HG02938 (cell line): Measurements from ENCODE around the gene ITM2B.

Source experiments
- ATAC-seq: cut with Tn5 transposase; IDR thresholded peaks from one replicate; pipeline ENCODE4 v1.9.1; 2021; ENCODE audit warnings: mild to moderate bottlenecking, moderate library complexity; ENCODE audit not compliant: unreplicated experiment

ITM2B gene

DNA sequence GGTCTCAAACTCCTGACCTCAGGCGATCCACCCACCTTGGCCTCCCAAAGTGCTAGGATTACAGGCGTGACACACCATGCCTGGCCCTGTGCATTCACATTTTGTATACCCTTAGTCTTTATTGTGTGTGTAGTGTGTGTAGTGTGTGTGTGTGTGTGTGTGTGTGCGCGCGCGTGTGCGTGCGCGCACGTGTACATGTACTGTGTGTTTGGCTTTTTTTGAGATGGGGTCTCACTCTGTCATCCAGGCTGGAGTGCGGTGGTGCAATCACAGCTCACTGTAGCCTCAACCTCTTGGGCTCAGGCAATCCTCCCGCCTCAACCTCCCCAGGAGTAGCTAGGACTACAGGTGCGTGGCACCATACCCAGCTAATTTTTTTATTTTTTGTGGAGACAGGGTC, 22.1 kb downstream of the ITM2B start:
- ATAC-seq, result no peak

DNA sequence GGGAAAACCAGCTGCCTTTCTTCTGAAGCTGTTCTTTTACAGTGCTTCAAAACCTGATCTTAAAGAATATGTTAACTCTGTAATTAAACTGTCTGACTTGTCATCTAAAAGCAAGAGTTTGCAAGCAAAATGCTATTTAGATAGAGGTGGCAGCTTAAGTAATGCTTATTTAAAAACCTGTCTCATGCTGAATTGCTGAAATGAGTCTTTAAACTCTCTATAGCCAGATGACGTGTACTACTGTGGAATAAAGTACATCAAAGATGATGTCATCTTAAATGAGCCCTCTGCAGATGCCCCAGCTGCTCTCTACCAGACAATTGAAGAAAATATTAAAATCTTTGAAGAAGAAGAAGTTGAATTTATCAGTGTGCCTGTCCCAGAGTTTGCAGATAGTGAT, 22.9 kb downstream of the ITM2B start:
- ATAC-seq, result no peak

DNA sequence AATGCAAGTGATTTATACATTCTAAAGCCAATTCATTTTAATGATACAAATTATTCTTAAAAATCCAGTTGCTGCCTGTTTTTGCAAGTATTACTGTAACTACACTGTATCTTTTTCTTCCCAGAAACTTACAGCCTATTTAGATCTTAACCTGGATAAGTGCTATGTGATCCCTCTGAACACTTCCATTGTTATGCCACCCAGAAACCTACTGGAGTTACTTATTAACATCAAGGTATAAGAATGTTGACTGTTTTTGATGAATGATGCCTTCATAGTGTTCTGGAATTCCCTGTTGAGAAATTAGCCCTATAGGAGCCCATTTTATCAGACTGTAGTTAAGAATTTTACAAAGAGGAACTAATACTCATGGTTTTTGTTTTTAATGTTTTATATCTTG, 25.0 kb downstream of the ITM2B start:
- ATAC-seq, result no peak

- ATAC-seq, result no peak
Measured at GRCh38 chr13:48258430-48258829, 25.4 kb downstream of the ITM2B start.

- no peak for ATAC-seq
Measured at GRCh38 chr13:48260970-48261369, 28.0 kb downstream of the ITM2B start.

DNA sequence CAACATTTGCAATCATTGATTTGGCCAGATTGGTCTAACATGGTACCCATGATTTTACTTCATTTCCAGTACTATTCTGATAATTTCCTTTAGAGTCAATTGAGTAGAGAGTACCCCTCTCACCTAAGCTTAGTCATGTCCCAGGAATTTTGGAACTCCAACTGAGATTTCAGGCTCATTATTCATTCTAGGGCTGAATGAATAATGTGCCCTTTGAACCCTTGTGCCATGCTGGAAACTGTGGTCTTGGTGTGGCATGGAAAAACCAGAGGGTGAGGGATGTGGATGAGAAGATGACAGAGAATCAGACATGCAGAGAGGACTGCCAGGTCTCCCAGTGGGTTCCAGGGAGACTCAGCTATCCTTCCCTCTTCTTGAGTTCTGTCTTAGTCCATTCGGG, 30.2 kb downstream of the ITM2B start:
- ATAC-seq, result no peak

- ATAC-seq, result no peak
Measured at GRCh38 chr13:48264058-48264457, 31.1 kb downstream of the ITM2B start.

DNA sequence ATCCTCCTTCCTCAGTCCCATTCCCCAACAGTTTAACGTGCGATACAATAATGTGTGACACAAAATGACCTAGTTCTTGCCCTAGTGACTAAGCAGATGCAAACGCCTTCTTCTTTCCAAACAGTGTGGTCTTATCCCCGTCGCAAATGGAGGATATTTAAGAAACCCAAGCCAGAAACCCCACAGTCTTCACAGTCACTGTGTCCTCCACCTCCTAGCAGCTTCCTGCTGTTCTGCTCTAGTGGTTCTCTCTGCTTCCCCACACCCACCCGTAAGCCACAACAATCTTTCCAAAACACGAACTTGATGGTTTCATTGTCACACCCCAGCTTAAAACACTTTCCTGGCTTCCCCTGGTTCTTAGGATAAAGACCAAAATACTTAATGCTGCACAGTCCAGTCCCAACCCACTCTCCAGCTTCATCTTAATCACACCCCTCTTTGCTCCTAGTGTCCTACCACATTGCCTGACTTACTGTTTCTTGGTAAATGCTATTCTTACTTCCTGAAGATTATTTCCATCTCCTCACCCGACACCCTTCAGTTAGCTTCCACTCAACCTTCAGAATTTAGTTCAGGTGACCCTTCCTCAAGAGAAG, 32.3 kb downstream of the ITM2B start:
- ATAC-seq, result no peak

DNA sequence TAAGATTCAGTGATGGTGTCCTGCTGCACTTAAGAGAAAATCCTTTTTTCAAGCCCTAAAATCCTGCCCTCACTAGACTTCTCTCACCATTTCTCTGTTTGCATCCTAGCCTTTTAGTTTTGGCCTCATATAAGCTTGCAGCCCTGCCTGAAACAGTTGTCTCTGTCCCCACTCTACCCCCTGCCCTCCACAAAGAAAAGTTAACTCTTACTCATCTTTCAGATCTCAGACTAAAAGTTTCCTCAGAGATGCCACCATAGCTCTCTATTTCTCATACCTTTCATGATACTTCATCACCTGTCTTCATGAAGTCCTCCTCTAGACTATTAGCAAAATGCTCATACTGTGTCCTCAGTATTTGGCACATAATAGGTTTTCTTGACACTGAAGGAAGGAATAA, 33.1 kb downstream of the ITM2B start:
- ATAC-seq, result no peak

DNA sequence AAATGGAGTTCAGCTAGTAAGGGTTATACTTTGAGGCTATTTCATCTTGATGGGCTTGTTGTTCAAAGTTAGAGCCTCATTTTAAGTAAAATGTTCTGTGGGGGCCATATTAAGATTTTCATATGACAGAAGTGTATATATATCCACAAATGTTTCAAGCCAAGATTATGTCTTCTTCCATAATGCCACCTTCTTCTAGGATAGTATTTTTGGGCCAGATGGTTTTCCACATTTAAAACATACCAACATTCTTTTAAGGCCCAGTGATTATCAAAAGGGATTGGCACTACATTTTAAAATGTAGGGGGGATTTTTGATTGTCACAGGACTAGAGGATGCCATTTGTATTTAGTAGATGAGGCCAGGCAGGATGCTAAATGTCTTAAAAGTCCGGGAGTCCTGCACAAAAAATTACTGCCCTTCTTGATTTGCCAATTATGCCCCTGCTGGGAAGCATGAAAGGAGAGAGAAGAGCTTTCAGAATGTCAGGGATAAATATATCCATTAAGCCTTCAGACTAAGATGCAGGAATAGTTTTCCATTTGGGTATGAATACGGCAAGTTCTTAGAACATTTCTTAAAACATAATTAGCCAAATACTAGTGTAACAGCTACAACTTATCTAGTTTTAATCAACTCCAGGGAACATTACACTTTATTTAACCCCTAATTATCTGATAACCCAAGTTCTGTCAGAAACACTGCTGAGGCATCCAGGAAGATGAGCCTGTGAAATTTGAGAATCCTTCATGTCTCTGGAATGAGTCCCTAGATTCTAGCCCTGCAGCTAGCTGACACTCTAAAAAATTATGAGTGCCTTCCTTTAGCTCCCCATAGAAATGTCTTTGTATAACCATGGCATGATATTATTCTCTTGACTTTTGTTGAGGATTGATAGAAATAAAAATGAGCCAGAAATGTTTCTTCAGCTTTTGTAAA, 34.0 kb downstream of the ITM2B start:
- no peak for ATAC-seq

DNA sequence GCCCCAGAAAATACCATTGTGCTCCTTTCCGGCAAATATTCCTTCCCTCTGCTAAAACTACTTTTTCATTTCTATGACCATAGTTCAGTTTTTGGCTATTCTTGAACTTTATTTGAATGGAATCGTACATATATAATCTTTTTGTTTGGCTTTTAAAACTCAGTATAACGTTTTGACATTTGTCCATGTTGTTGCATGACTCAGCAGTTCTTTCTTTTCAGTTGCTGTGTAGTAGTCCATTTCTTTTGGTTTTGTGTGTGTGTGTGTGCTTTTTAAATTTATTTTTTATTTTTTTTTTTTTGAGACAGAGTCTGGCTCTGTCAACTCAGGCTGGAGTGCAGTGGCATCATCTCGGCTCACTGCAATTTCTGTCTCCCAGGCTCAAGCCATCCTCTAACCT, 35.0 kb downstream of the ITM2B start:
- no peak for ATAC-seq

DNA sequence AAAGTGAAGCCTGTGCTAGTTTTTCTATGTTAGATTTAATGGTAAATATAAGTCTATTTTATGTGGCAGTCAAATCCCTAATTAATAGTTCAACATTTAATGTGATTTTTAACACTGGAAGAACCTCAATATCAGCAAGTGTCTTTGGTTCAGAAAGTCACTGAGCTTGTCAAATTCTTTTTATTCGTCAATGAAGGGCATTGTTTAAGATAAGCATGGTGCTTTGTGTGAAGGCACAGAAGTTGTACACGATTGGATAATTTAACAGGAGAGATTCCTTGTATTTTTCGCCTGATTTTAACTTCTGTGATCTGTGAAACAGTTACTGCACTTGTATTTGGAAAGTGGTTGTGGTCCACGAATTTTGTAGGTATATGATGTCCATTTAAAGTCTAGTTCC, 40.3 kb downstream of the ITM2B start:
- no peak for ATAC-seq

DNA sequence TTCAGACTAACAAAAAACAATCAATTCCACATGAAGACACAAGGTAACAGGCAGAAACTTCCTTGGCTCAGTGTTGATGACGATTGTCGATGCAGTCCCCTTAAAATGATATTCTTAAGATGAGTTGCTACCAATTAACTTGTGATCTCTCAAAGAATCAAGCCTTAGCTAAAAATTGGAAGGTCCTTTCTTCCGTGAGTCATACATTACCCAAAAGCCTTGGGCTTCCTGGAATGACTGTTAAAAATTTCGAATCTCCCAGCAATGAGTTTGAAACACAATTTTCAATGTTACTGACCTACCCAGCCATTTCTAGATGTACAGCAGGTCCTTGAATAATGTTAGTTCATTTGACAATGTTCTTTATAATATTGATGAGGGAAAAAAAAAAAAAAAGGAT, 42.5 kb downstream of the ITM2B start:
- no peak for ATAC-seq

GRCh38 chr13:48278806-48279205, 45.8 kb downstream of the ITM2B start:
- no peak for ATAC-seq

GRCh38 chr13:48281556-48281955, 48.5 kb downstream of the ITM2B start:
- no peak for ATAC-seq

DNA sequence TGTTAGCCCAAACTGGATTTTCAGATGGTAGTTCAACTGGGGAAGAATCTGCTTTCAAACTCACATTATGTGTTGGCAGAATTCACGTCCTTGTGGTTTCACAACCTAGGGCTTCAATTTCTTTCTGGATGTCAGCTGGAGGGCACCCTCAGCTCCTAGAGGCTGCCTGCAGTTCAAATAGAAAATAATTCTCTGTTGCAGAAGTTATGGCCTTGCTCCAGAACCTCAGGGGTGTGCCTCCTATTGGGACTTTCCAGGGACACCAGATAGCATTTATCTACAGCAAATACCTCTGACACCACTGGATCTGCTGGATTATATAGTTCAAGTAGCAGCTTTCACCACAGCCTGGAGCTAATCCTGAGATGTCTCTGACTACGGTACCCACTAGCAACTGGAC, 58.7 kb downstream of the ITM2B start:
- no peak for ATAC-seq

GRCh38 chr13:48292650-48293049, 59.6 kb downstream of the ITM2B start:
- no peak for ATAC-seq

- ATAC-seq, result no peak
Measured at GRCh38 chr13:48294653-48295052, 61.6 kb downstream of the ITM2B start.

DNA sequence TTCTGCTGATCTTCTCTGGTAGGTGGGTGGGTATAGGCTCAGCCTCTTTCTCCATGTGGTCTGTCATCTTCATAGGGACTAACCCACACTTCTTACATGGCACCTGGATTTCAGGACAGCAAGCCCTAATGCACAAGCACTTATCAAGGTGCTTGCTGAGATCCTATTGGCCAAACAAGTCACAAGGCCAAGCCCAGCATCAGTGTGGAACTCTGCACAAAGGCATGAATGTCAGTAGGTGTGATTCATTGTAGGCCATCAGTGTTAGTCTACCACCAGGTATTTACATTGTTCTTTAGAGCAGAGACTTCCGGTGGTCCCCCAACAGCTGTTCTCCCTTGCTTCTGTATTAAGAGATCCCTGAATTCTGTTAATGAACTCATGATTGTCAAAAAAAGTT, 62.3 kb downstream of the ITM2B start:
- no peak for ATAC-seq

DNA sequence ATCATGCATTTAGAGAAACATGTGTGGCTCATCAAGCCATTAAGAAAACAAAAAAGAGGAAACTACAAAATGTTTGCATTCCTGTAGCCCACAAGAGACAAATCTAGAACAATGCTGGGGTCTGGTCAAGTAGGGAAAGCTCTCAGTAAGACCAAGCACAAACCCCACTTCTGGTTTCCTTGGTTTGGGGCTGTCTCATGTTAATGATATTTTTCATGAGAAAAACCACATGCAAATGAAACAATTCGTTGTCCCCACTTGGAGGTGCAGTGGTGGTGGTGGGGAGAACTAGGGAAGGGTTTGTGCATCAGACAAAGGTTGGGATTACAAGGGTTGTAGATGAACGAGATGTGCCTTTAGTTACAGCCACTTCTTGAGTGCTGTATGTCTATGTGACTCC, 63.5 kb downstream of the ITM2B start:
- no peak for ATAC-seq

DNA sequence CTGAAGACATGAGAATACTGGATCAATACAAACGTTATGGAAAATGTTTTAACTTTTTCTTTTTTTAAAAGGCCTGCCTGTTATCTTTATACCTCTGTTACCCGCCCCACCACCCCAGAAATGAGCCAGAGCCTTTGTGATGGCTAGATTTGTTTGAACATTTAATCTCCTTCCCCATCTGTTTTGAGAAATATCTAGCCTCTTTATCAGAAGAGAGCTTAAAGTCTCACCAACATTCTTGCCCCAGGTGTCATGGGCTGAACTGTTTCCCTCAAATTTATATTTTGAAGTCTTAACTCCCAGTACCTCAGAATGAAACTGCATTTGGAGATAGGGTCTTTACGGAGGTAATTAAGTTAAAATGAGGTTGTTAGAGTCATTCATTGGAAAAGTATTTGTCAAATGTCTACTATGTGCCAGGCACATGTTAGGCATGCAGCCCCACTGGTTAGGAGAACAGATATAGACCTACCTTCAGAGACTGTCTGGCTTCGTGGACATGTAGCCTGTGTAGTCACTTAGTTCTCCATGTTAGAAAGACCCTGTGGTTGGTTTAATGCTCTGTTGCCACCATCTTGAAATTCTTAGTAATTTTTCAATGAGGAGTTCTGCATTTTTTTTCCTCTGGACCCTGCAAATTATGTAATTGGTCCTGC, 64.3 kb downstream of the ITM2B start:
- no peak for ATAC-seq

DNA sequence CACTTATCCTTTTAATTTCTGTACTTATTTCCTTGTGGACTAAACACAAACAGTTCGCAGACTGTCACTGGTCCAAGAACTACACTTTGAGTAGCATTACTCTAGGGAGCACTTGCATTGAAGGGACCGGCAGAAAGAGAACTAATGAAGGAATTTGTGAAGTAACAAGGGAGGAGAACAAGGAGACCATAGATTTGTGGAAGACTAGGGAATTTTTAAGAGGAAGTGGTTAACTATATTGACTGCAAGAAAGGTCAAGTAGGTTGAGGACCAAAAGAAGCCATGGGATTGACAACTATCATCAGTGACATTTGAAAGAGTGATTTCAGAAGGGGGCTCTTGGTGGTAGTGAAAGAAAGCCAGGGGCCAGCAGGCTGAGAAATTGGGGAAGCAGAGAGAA, 66.6 kb downstream of the ITM2B start:
- no peak for ATAC-seq
